IPS DF 4.7 (cell line): ENCODE data around the gene TXLNA.
"Not testable (repeated sequence)": the region's sequence is repeated elsewhere in the genome, so short reads cannot be mapped to it uniquely, and the experiment has no call there.

Experiments
- DNase-seq: peaks from one replicate; pipeline ENCODE4 v3.0.0-alpha.2; 2013; ENCODE audit warnings: low spot score; ENCODE audit errors: extremely low read depth

Gene TXLNA

GRCh38 chr1:32179443-32180185 is at the start of gene TXLNA:
TSS of gene TXLNA (plus strand) at chr1:32179675. CDS start at chr1:32180346, 671 bp downstream.
- no peak for DNase-seq

GRCh38 chr1:32133950-32134280 is 45.6 kb upstream of the TXLNA start:
- DNase-seq = not testable (repeated sequence)

- DNase-seq = no peak
Observed at GRCh38 chr1:32137111-32137510, 42.4 kb upstream of the TXLNA start.

GRCh38 chr1:32138965-32139364 is 40.5 kb upstream of the TXLNA start:
- no peak for DNase-seq

GRCh38 chr1:32142446-32143301 is 36.8 kb upstream of the TXLNA start:
- DNase-seq = no peak

GRCh38 chr1:32143302-32143695 is 36.2 kb upstream of the TXLNA start:
- not testable (repeated sequence) for DNase-seq

GRCh38 chr1:32144033-32144432 is 35.4 kb upstream of the TXLNA start:
- DNase-seq = no peak

GRCh38 chr1:32147799-32148198 is 31.7 kb upstream of the TXLNA start:
- DNase-seq = not testable (repeated sequence)

- DNase-seq = no peak
Observed at GRCh38 chr1:32150847-32151246, 28.6 kb upstream of the TXLNA start.

- DNase-seq = no peak
Observed at GRCh38 chr1:32151319-32151787, 28.1 kb upstream of the TXLNA start.

GRCh38 chr1:32159189-32159588 is 20.3 kb upstream of the TXLNA start:
- DNase-seq = no peak

- no peak for DNase-seq
Observed at GRCh38 chr1:32163405-32163804, 16.1 kb upstream of the TXLNA start.

- DNase-seq = not testable (repeated sequence)
Observed at GRCh38 chr1:32165633-32166032, 13.8 kb upstream of the TXLNA start.

- no peak for DNase-seq
Observed at GRCh38 chr1:32170991-32171390, 8.5 kb upstream of the TXLNA start.

GRCh38 chr1:32172621-32173245 is 6.7 kb upstream of the TXLNA start:
- no peak for DNase-seq

- DNase-seq = no peak
Observed at GRCh38 chr1:32178380-32179192, 889 bp upstream of the TXLNA start.

- DNase-seq = no peak
Observed at GRCh38 chr1:32179193-32179442, 357 bp upstream of the TXLNA start.

- no peak for DNase-seq
Observed at GRCh38 chr1:32180186-32181060, 948 bp downstream of the TXLNA start.

GRCh38 chr1:32181065-32181464 is 1.6 kb downstream of the TXLNA start:
- no peak for DNase-seq

GRCh38 chr1:32181563-32181962 is 2.1 kb downstream of the TXLNA start:
- no peak for DNase-seq

GRCh38 chr1:32182060-32182459 is 2.6 kb downstream of the TXLNA start:
- no peak for DNase-seq
